Measurements from ENCODE around the gene TRUB1. TPM values are rescaled to one million over a fixed set of nuclear protein-coding genes. Genes with fewer than 3 reads are reported as not detected.

TRUB1 gene
- total and polyA plus RNA-seq, 2 donors (not counting 3 experiments of a cell fraction or from before 2014, with no cell fraction given), result 4.6 to 16.7 TPM

- BruUV-seq (replicated peaks), result no TSS peak
- intact Hi-C loops (cut with micrococcal nuclease), result no loop called here
- Histone ChIP-seq H3K36me3 (ENCODE audit: control insufficient read depth in 2 of 2, extremely low read depth in 1 of 2, insufficient read depth in 2 of 2, low read length in 2 of 2) (peaks cover 0 to 1% of the 10 kb centered on the region in 2 experiments), H3K4me2 (ENCODE audit: insufficient read depth, low read length) (no peak overlapping the region), H4K20me1 (replicated peaks; ENCODE audit: control insufficient read depth, extremely low read depth, insufficient read depth, low read length) (no peaks in the 10 kb centered on the region), H2AFZ (ENCODE audit: low read depth, low read length) (no peak overlapping the region), H3K4me1 (ENCODE audit: control insufficient read depth, extremely low read depth, insufficient read depth, low read length) (no peaks in the 10 kb centered on the region), H3K79me2 (ENCODE audit: control insufficient read depth, insufficient read depth, low read length) (peaks cover 10% of the 10 kb centered on the region), H3K4me3 (replicated peaks in 1 of 3; ENCODE audit: insufficient read depth in 1 of 3, low read depth in 1 of 3, low read length in 3 of 3) (no peak overlapping the region), H3K27me3 (ENCODE audit: control insufficient read depth in 2 of 2, insufficient read depth in 2 of 2, low read length in 2 of 2) (no peaks in the 10 kb centered on the region), H3K9me3 (replicated peaks; ENCODE audit: control insufficient read depth, insufficient read depth, low read length) (no peaks in the 10 kb centered on the region), H3K27ac (ENCODE audit: insufficient read depth, low read depth, low read length) (no peak overlapping the region), H3K9me1 (replicated peaks; ENCODE audit: control insufficient read depth, extremely low read depth, insufficient read depth, low read length) (no peaks in the 10 kb centered on the region), H3K9ac (replicated peaks; ENCODE audit: extremely low read depth, insufficient read depth, low read length) (no peak overlapping the region)
- ChIA-PET CTCF (interaction anchor here (1.4 to 1.5 kb wide), 2 partner anchors 16 to 78 kb away, joined by 4 read pairs; no protein-coding TSS in a partner anchor), POLR2A (no interaction called here)
- dilution Hi-C loops (cut with MboI; ENCODE audit: extremely low pct_ligation_motif_present, low sequenced_read_pairs), result no loop called here
- no peak for DNase-seq (ENCODE audit: low read depth, low spot score)
- FAIRE-seq, result no peak
- TF ChIP-seq POLR2AphosphoS5 (IDR thresholded peaks at IDR 0.05; ENCODE audit: insufficient read depth, low read depth, low read length), result no peak
- TF ChIP-seq MAX (IDR thresholded peaks at IDR 0.05; ENCODE audit: insufficient read depth, insufficient read length), result no peak
- TF ChIP-seq EZH2 (IDR thresholded peaks at IDR 0.05; ENCODE audit: borderline replicate concordance, low read depth, low read length, severe bottlenecking), result no peak
- no peak for TF ChIP-seq GATA2 (IDR thresholded peaks at IDR 0.05; ENCODE audit: insufficient read depth, insufficient read length, low read depth, low read length)
- TF ChIP-seq FOS (IDR thresholded peaks at IDR 0.05; ENCODE audit: borderline replicate concordance, insufficient read depth, low read length), result no peak
- TF ChIP-seq, protein P1, sequence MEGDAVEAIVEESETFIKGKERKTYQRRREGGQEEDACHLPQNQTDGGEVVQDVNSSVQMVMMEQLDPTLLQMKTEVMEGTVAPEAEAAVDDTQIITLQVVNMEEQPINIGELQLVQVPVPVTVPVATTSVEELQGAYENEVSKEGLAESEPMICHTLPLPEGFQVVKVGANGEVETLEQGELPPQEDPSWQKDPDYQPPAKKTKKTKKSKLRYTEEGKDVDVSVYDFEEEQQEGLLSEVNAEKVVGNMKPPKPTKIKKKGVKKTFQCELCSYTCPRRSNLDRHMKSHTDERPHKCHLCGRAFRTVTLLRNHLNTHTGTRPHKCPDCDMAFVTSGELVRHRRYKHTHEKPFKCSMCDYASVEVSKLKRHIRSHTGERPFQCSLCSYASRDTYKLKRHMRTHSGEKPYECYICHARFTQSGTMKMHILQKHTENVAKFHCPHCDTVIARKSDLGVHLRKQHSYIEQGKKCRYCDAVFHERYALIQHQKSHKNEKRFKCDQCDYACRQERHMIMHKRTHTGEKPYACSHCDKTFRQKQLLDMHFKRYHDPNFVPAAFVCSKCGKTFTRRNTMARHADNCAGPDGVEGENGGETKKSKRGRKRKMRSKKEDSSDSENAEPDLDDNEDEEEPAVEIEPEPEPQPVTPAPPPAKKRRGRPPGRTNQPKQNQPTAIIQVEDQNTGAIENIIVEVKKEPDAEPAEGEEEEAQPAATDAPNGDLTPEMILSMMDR (IDR thresholded peaks at IDR 0.05; ENCODE audit: extremely low read depth in 1 of 2, insufficient read depth in 1 of 2, low read depth in 1 of 2, low read length in 2 of 2), result no peak
- no peak for TF ChIP-seq POLR2A (IDR thresholded peaks at IDR 0.05; ENCODE audit: low read depth, low read length)
- no peak for TF ChIP-seq JUN (IDR thresholded peaks at IDR 0.05; ENCODE audit: borderline replicate concordance, insufficient read depth, insufficient read length, low read depth)
- no peak for TF ChIP-seq MYC (IDR thresholded peaks at IDR 0.05; ENCODE audit: low read depth, low read length)
Measured at GRCh38 chr10:114957122-114957521, 19.1 kb downstream of the TRUB1 start.
